ENCODE results near the gene KASH5.

KASH5 gene

DNA sequence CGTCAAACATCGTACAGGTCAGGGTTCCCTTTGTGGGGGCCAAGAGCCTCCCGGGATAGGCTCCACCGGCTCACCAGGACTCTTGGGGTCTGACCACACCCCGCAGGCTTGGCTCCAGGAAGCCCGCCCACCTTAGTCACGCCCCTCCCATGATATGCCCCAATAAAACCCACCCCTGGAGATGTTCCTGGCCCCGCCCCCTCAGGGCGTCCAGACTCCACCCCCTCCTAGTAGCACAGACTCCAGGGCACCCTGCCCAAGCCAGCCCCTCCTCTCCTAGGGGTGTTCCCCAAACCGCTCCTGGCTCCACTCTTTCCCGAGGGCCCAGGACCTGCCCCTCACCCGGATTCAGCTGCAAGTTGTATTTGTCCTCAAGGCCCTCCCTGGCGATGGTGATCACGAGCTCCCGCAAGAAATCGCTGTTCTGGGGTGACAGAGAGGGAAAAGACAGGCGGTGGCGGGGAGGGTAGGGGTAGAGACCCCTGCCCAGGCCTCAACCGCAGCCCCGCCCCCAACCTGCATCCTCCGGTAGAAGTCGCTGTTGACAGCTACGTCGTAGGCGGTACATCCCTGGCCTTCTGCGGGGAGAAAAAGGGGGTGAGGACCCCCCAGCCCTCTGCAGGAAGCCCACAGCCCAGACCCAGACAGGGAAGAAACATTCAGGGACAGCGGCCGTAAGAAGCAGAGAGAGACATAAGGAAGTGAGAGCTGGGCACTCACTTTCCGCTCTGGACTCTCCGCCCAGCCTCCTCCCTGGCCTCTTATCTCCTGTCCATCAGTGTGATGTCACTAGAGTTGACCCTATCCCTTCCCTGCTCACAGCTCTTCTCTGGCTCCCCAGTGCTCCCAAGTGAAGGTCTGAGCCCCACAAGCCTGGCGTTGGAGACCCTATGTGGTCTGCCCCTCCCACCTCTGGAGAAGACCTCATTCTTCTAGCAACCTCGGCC, 59.7 kb downstream of the KASH5 start:
- H3K4me3 ChIP-seq (ENCODE audit: insufficient read depth, low read depth, low read length): no peak overlapping the region
- H3K27ac ChIP-seq (ENCODE audit: insufficient read depth, low read depth, low read length, poor library complexity, severe bottlenecking): no peak overlapping the region
- H3K36me3 ChIP-seq (ENCODE audit: control insufficient read depth, insufficient read depth, low read length): peaks cover 19% of the 10 kb centered on the region
- peaks cover under 1% of the 10 kb centered on the region for H3K27me3 ChIP-seq (ENCODE audit: control insufficient read depth, insufficient read depth, low read length, poor library complexity, severe bottlenecking)
- H3K9me3 ChIP-seq (ENCODE audit: control insufficient read depth, low read length): no peaks in the 10 kb centered on the region
- H3K4me1 ChIP-seq (ENCODE audit: control insufficient read depth, insufficient read depth, low read length): peaks cover 6% of the 10 kb centered on the region
- 89 to 92% methylated on average over 32 of the region's 32 CpGs for WGBS, 2 experiments

GRCh38 chr19:49448432-49448786, 60.4 kb downstream of the KASH5 start:
- 94 to 96% methylated on average over 6 of the region's 6 CpGs for WGBS, 2 experiments
- Histone ChIP-seq H3K27me3 (ENCODE audit: control insufficient read depth, insufficient read depth, low read length, poor library complexity, severe bottlenecking) (no peaks in the 10 kb centered on the region), H3K36me3 (ENCODE audit: control insufficient read depth, insufficient read depth, low read length) (peaks cover 19% of the 10 kb centered on the region), H3K4me3 (ENCODE audit: insufficient read depth, low read depth, low read length) (no peak overlapping the region), H3K4me1 (ENCODE audit: control insufficient read depth, insufficient read depth, low read length) (peaks cover 6% of the 10 kb centered on the region), H3K9me3 (ENCODE audit: control insufficient read depth, low read length) (no peaks in the 10 kb centered on the region), H3K27ac (ENCODE audit: insufficient read depth, low read depth, low read length, poor library complexity, severe bottlenecking) (no peak overlapping the region)

GRCh38 chr19:49450405-49450804, 62.4 kb downstream of the KASH5 start:
- H3K36me3 ChIP-seq (ENCODE audit: control insufficient read depth, insufficient read depth, low read length): peaks cover 19% of the 10 kb centered on the region
- no peak overlapping the region for H3K27ac ChIP-seq (ENCODE audit: insufficient read depth, low read depth, low read length, poor library complexity, severe bottlenecking)
- H3K4me3 ChIP-seq (ENCODE audit: insufficient read depth, low read depth, low read length): peak overlapping the region; percentile 96
- no peaks in the 10 kb centered on the region for H3K9me3 ChIP-seq (ENCODE audit: control insufficient read depth, low read length)
- peaks cover 6% of the 10 kb centered on the region for H3K4me1 ChIP-seq (ENCODE audit: control insufficient read depth, insufficient read depth, low read length)
- H3K27me3 ChIP-seq (ENCODE audit: control insufficient read depth, insufficient read depth, low read length, poor library complexity, severe bottlenecking): no peaks in the 10 kb centered on the region
- 91 to 94% methylated on average over 7 of the region's 7 CpGs for WGBS, 2 experiments

DNA sequence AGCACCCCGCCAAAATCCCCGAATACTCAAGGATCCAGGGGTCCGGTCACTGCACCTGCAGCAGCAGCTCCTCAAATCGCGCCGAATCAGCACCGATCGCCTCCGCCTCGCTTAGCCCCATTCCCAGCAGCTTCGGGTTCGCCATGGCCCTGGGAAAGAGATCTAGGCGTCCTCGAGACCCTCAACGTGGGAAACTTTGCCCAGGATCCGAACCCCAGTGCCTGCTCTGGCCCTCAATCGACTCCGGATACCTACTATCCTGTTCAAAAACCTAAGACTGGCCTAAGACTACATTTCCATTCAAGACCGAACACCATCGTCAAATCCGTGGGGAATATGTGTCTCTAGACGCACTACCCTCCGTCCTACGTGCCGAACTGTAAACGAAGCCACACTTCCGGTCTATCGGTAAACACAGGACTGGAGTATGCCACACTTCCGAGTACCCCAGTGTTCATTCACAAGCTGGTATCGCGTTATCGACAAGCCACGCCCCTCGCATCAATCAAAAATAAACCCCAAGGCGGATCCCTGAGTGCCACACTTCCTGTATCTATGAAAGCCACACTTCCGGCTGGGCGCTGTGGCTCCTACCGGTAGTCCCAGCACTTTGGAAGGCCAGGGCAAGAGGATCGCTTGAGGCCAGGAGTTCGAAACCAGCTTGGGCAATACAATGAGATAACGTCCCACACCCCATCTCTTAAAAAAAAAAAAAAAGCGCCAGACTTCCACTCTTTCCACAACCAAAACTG, 63.6 kb downstream of the KASH5 start, which contains the start of gene PIH1D1:
Gene PIH1D1, minus strand, starts transcription at position 385 of the 752 bp plus-strand sequence. Its CDS starts 240 bp downstream, at position 145.
- 0 to 1% methylated on average over 42 of the region's 42 CpGs for WGBS, 2 experiments
- Histone ChIP-seq H3K9me3 (ENCODE audit: control insufficient read depth, low read length) (no peaks in the 10 kb centered on the region), H3K27me3 (ENCODE audit: control insufficient read depth, insufficient read depth, low read length, poor library complexity, severe bottlenecking) (no peaks in the 10 kb centered on the region), H3K27ac (ENCODE audit: insufficient read depth, low read depth, low read length, poor library complexity, severe bottlenecking) (peak within 1 kb of the TSS; percentile 93), H3K36me3 (ENCODE audit: control insufficient read depth, insufficient read depth, low read length) (peaks cover 19% of the 10 kb centered on the region), H3K4me1 (ENCODE audit: control insufficient read depth, insufficient read depth, low read length) (peaks cover 6% of the 10 kb centered on the region), H3K4me3 (ENCODE audit: insufficient read depth, low read depth, low read length) (peak within 1 kb of the TSS; percentile 96)

DNA sequence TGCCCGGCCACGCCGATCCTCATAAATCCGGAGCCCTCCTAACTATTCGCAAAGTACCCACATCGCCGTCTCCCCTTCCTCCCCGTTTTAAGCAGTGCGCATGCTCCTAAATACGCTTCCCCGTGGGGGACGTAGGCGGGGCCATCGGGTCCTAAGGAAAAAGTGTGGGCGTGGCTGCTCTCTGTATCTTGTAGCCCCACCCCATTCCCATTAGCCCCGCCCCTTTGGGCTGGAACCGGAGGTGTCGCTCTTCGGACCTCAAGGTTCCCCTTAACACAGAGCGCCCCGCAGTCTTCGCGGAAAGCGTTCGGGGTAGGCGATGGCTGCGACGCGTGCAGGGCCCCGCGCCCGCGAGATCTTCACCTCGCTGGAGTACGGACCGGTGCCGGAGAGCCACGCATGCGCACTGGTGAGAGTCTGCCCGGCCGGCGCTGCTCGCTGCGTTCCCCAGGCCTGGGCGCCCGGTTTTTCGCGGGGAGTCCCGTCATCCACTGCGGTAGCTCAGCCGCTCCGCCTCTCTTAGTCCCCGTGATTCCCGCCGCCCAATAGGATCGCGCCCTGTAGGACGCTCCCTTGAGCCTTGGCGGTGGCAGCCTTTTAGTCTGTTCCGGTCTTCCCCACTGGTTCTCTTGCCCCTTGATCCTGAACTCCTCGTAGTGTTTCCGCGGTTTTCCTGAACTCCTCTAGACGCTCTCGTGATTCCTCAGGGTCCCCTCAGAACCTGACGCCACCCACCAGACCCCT, 65.1 kb downstream of the KASH5 start, which contains the start of gene ALDH16A1:
Gene ALDH16A1, plus strand, starts transcription at position 213 of the 744 bp plus-strand sequence. Its CDS starts 107 bp downstream, at position 320.
- no peaks in the 10 kb centered on the region for H3K27me3 ChIP-seq (ENCODE audit: control insufficient read depth, insufficient read depth, low read length, poor library complexity, severe bottlenecking)
- H3K9me3 ChIP-seq (ENCODE audit: control insufficient read depth, low read length): no peaks in the 10 kb centered on the region
- WGBS, 2 experiments: 0% methylated on average over 66 of the region's 66 CpGs

DNA sequence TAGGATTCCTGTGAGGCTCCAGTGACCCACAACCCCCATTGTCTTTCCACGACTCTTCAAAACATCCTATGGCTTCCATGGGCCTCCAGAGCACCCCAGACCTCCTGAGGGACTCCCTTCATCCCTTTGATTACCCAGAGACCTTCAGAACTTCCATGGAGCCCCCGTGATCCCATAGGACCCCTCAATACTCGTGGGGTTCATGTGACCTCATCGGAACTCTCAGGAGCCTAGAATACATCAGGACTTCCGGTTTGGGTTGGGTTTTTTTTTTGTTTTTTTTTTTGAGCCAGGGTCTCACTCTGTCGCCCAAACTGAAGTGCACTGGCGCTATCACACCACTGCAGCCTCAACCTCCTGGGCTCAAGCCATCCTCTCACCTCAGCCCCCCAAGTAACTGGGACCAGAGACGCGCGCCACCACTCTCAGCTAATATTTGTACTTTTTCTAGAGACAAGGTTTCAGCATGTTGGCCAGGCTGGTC, 65.8 kb downstream of the KASH5 start:
- WGBS, 2 experiments: 43 to 45% methylated on average over 10 of the region's 10 CpGs

More for the DNA sequence above, 65.1 kb downstream of the KASH5 start, which contains the start of gene ALDH16A1:
- Histone ChIP-seq H3K27ac (ENCODE audit: insufficient read depth, low read depth, low read length, poor library complexity, severe bottlenecking) (peak within 1 kb of the TSS; percentile 93), H3K4me3 (ENCODE audit: insufficient read depth, low read depth, low read length) (peak within 1 kb of the TSS; percentile 88), H3K4me1 (ENCODE audit: control insufficient read depth, insufficient read depth, low read length) (peaks cover 6% of the 10 kb centered on the region), H3K36me3 (ENCODE audit: control insufficient read depth, insufficient read depth, low read length) (peaks cover 15% of the 10 kb centered on the region)

DNA sequence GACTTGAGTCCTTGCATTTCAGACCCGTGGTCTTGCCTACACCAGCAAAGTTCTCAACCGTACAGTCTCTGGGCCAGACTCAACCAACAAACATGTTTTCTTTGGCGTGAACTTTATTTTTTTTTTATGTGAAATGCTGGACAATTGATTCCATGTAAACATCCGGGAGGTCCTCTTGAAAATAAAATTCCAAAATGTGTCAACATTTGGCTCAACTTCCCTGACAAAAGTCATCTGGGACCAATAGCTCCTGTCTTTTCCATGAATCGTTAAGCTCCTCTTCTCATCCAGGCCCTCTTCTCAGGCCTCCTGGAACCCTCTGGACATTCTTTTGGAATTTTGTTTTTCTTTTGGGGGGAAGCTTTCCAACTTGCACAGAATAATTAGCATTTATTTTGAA, 67.7 kb downstream of the KASH5 start:
- no peak overlapping the region for H3K4me3 ChIP-seq (ENCODE audit: insufficient read depth, low read depth, low read length)
- H3K9me3 ChIP-seq (ENCODE audit: control insufficient read depth, low read length): no peaks in the 10 kb centered on the region
- no peaks in the 10 kb centered on the region for H3K27me3 ChIP-seq (ENCODE audit: control insufficient read depth, insufficient read depth, low read length, poor library complexity, severe bottlenecking)
- WGBS, 2 experiments: 95% methylated on average over 5 of the region's 5 CpGs
- peaks cover under 1% of the 10 kb centered on the region for H3K4me1 ChIP-seq (ENCODE audit: control insufficient read depth, insufficient read depth, low read length)
- H3K36me3 ChIP-seq (ENCODE audit: control insufficient read depth, insufficient read depth, low read length): peaks cover 12% of the 10 kb centered on the region
- H3K27ac ChIP-seq (ENCODE audit: insufficient read depth, low read depth, low read length, poor library complexity, severe bottlenecking): no peak overlapping the region

More for the DNA sequence above, 65.8 kb downstream of the KASH5 start:
- Histone ChIP-seq H3K27ac (ENCODE audit: insufficient read depth, low read depth, low read length, poor library complexity, severe bottlenecking) (peak overlapping the region; percentile 93), H3K4me3 (ENCODE audit: insufficient read depth, low read depth, low read length) (peak overlapping the region; percentile 88), H3K9me3 (ENCODE audit: control insufficient read depth, low read length) (no peaks in the 10 kb centered on the region), H3K36me3 (ENCODE audit: control insufficient read depth, insufficient read depth, low read length) (peaks cover 10% of the 10 kb centered on the region), H3K27me3 (ENCODE audit: control insufficient read depth, insufficient read depth, low read length, poor library complexity, severe bottlenecking) (no peaks in the 10 kb centered on the region), H3K4me1 (ENCODE audit: control insufficient read depth, insufficient read depth, low read length) (peaks cover 6% of the 10 kb centered on the region)

DNA sequence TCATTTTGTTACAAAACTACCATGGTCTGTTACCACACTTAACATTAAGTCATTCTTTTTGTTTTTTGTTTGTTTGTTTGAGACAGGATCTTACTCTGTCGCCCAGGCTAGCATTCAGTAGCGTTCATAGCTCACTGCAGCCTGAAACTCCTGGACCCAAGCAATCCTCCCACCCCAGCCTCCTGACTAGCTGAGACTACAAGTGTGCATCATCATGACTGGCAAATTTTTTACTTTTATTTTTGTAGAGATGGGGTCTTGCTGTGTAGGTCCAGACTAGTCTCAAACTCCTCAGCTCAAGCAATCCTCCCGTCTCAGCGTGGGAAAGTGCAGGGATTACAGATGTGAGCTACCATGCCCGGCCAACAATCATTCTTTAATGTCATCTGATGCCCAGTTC, 68.3 kb downstream of the KASH5 start:
- Histone ChIP-seq H3K27me3 (ENCODE audit: control insufficient read depth, insufficient read depth, low read length, poor library complexity, severe bottlenecking) (no peaks in the 10 kb centered on the region), H3K4me1 (ENCODE audit: control insufficient read depth, insufficient read depth, low read length) (no peaks in the 10 kb centered on the region), H3K9me3 (ENCODE audit: control insufficient read depth, low read length) (no peaks in the 10 kb centered on the region), H3K4me3 (ENCODE audit: insufficient read depth, low read depth, low read length) (no peak overlapping the region), H3K36me3 (ENCODE audit: control insufficient read depth, insufficient read depth, low read length) (peaks cover 12% of the 10 kb centered on the region), H3K27ac (ENCODE audit: insufficient read depth, low read depth, low read length, poor library complexity, severe bottlenecking) (no peak overlapping the region)
- WGBS, 2 experiments: 91 to 96% methylated on average over 5 of the region's 5 CpGs

- WGBS, 2 experiments: 93 to 96% methylated on average over 5 of the region's 5 CpGs
- no peak overlapping the region for H3K4me3 ChIP-seq (ENCODE audit: insufficient read depth, low read depth, low read length)
- peaks cover 12% of the 10 kb centered on the region for H3K36me3 ChIP-seq (ENCODE audit: control insufficient read depth, insufficient read depth, low read length)
- no peak overlapping the region for H3K27ac ChIP-seq (ENCODE audit: insufficient read depth, low read depth, low read length, poor library complexity, severe bottlenecking)
- no peaks in the 10 kb centered on the region for H3K9me3 ChIP-seq (ENCODE audit: control insufficient read depth, low read length)
- no peaks in the 10 kb centered on the region for H3K4me1 ChIP-seq (ENCODE audit: control insufficient read depth, insufficient read depth, low read length)
- no peaks in the 10 kb centered on the region for H3K27me3 ChIP-seq (ENCODE audit: control insufficient read depth, insufficient read depth, low read length, poor library complexity, severe bottlenecking)
Observed at GRCh38 chr19:49458567-49458903, 70.5 kb downstream of the KASH5 start.
